ENCODE measurements around the gene TYSND1. TPM values are rescaled to one million over a fixed set of nuclear protein-coding genes. Genes with fewer than 3 reads are reported as not detected.

Gene TYSND1
- total and polyA plus RNA-seq, 2 of the 13 experiments (the other 11 are each of a cell fraction or from before 2014, with no cell fraction given): 3.3 to 8.9 TPM

DNA sequence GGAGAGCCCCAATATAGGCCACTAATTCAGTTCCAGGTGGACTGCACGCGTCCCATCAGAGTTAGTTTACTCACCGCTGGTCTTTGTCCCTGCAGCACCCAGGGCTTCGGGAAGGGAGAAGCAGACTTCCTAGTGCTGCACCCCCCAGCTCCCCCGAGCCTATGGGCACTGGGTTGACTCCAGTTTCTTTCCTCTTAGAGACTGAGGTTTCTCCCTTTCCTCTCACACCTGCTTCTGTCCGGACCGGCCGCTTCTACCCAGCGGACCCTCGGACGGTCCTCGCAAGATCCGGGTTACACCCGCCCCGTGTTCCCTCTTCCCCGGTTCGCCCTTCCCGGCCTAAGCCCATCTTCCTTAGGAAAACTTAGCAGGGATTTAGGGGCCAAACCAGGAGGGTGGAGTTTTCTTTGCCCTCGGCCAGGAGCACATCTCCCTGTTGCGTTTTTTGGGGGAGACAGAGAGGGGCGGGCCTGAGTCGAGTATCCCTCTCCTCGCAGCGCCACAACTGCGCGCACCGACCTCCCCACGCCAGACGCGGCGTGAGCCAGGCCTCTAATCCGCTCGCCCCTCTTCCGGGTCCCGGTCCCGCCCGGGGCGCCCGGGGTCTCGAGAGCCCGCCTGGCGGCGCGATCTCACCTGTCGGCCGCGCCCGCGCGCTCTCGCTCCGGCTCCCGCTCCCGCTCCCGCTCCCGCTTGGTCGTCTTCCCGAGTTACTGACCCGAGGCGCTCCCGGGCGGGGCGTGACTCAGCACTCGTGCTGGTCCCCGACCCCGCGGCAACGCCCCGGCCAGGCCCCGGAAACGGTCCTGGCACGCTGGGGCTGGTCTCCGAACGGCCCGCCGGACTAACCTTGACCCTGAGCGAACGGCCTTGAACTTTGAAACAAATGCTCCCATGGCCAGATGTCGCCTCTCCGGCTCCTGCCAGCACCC is 14.1 kb downstream of the TYSND1 start, which contains the start of gene AIFM2 (continued):
- TF ChIP-seq TFE3 (CRISPR knock-in tag; IDR thresholded peaks at IDR 0.05): peak; percentile 69; the same call in 1 of the 2 replicates
- TF ChIP-seq TCF7L2 (IDR thresholded peaks at IDR 0.05; ENCODE audit: low read depth, low read length): no peak
- TF ChIP-seq, protein P1, sequence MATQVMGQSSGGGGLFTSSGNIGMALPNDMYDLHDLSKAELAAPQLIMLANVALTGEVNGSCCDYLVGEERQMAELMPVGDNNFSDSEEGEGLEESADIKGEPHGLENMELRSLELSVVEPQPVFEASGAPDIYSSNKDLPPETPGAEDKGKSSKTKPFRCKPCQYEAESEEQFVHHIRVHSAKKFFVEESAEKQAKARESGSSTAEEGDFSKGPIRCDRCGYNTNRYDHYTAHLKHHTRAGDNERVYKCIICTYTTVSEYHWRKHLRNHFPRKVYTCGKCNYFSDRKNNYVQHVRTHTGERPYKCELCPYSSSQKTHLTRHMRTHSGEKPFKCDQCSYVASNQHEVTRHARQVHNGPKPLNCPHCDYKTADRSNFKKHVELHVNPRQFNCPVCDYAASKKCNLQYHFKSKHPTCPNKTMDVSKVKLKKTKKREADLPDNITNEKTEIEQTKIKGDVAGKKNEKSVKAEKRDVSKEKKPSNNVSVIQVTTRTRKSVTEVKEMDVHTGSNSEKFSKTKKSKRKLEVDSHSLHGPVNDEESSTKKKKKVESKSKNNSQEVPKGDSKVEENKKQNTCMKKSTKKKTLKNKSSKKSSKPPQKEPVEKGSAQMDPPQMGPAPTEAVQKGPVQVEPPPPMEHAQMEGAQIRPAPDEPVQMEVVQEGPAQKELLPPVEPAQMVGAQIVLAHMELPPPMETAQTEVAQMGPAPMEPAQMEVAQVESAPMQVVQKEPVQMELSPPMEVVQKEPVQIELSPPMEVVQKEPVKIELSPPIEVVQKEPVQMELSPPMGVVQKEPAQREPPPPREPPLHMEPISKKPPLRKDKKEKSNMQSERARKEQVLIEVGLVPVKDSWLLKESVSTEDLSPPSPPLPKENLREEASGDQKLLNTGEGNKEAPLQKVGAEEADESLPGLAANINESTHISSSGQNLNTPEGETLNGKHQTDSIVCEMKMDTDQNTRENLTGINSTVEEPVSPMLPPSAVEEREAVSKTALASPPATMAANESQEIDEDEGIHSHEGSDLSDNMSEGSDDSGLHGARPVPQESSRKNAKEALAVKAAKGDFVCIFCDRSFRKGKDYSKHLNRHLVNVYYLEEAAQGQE (IDR thresholded peaks at IDR 0.05; ENCODE audit: borderline replicate concordance in 1 of 2, low read depth in 1 of 2, low read length in 2 of 2): peak in 1 of 2 experiments; percentile 80; a peak in 1 of 4 replicates
- no peak for TF ChIP-seq SSRP1 (CRISPR knock-in tag; IDR thresholded peaks at IDR 0.05)
- TF ChIP-seq ZNF180 (CRISPR knock-in tag; IDR thresholded peaks at IDR 0.05; ENCODE audit: borderline replicate concordance, low read depth): no peak
- TF ChIP-seq ZBTB3 (CRISPR knock-in tag; IDR thresholded peaks at IDR 0.05; ENCODE audit: borderline replicate concordance, low read depth): no peak; the same call in 1 of the 2 replicates
- TF ChIP-seq ZNF782 (CRISPR knock-in tag; IDR thresholded peaks at IDR 0.05; ENCODE audit: borderline replicate concordance): no peak
- TF ChIP-seq THAP11 (CRISPR knock-in tag; IDR thresholded peaks at IDR 0.05): peak; percentile 71
- TF ChIP-seq, protein P2, sequence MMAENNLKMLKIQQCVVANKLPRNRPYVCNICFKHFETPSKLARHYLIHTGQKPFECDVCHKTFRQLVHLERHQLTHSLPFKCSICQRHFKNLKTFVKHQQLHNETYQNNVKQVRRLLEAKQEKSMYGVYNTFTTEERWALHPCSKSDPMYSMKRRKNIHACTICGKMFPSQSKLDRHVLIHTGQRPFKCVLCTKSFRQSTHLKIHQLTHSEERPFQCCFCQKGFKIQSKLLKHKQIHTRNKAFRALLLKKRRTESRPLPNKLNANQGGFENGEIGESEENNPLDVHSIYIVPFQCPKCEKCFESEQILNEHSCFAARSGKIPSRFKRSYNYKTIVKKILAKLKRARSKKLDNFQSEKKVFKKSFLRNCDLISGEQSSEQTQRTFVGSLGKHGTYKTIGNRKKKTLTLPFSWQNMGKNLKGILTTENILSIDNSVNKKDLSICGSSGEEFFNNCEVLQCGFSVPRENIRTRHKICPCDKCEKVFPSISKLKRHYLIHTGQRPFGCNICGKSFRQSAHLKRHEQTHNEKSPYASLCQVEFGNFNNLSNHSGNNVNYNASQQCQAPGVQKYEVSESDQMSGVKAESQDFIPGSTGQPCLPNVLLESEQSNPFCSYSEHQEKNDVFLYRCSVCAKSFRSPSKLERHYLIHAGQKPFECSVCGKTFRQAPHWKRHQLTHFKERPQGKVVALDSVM (CRISPR knock-in tag; IDR thresholded peaks at IDR 0.05): peak; percentile 76
- peak; percentile 73; the same call in 1 of the 2 replicates for TF ChIP-seq NKX3-1 (CRISPR knock-in tag; IDR thresholded peaks at IDR 0.05)
- TF ChIP-seq GATAD1 (CRISPR knock-in tag; IDR thresholded peaks at IDR 0.05): peak; percentile 64
- no peak for TF ChIP-seq ZZZ3 (CRISPR knock-in tag; IDR thresholded peaks at IDR 0.05; ENCODE audit: borderline replicate concordance)
- no peak for TF ChIP-seq ZNF737 (CRISPR knock-in tag; IDR thresholded peaks at IDR 0.05; ENCODE audit: borderline replicate concordance)
- TF ChIP-seq, protein P3, sequence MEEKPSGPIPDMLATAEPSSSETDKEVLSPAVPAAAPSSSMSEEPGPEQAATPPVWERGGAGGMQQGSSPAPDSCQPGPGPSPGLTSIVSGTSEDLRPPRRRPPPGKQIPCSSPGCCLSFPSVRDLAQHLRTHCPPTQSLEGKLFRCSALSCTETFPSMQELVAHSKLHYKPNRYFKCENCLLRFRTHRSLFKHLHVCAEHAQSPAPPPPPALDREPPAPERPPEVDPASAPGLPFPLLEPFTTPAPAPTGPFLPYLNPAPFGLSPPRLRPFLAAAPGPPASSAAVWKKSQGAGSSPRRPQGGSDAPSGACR (CRISPR knock-in tag; IDR thresholded peaks at IDR 0.05): peak; percentile 94
- TF ChIP-seq ZNF670 (CRISPR knock-in tag; IDR thresholded peaks at IDR 0.05; ENCODE audit: borderline replicate concordance): peak; percentile 86; the same call in 1 of the 2 replicates
- TF ChIP-seq, protein P4, sequence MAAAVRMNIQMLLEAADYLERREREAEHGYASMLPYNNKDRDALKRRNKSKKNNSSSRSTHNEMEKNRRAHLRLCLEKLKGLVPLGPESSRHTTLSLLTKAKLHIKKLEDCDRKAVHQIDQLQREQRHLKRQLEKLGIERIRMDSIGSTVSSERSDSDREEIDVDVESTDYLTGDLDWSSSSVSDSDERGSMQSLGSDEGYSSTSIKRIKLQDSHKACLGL (CRISPR knock-in tag; IDR thresholded peaks at IDR 0.05): peak; percentile 56; the same call in 1 of the 2 replicates
- TF ChIP-seq IKZF1 (IDR thresholded peaks at IDR 0.05): no peak
- TF ChIP-seq, protein P5, sequence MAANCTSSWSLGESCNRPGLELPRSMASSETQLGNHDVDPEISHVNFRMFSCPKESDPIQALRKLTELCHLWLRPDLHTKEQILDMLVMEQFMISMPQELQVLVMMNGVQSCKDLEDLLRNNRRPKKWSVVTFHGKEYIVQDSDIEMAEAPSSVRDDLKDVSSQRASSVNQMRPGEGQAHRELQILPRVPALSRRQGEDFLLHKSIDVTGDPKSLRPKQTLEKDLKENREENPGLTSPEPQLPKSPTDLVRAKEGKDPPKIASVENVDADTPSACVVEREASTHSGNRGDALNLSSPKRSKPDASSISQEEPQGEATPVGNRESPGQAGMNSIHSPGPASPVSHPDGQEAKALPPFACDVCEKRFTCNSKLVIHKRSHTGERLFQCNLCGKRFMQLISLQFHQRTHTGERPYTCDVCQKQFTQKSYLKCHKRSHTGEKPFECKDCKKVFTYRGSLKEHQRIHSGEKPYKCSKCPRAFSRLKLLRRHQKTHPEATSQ (CRISPR knock-in tag; IDR thresholded peaks at IDR 0.05; ENCODE audit: borderline replicate concordance): no peak

Data from HepG2 (cell line).